H1 (cell line): Measurements from ENCODE around the gene OOEP. TPM values are rescaled to one million over a fixed set of nuclear protein-coding genes. Genes with fewer than 3 reads are reported as not detected.
A peak's percentile ranks its signal among the peaks of the same experiment; 100 is the strongest.

ENCODE experiments used
- CTCF ChIA-PET: fragments of 300-600 bp; sonication (Branson Sonifier 250); formaldehyde crosslinking; loops from one replicate; lab custom pipeline; 2021; ENCODE audit not compliant: partially characterized antibody; lab: Charles Lee
- POLR2A ChIA-PET: fragments of 300-600 bp; sonication (Branson Sonifier 250); formaldehyde crosslinking; loops from one replicate; lab custom pipeline; 2021; ENCODE audit warnings: inconsistent platforms; ENCODE audit not compliant: partially characterized antibody; lab: Charles Lee
- DNase-seq, 2 experiments: peaks; one replicate each; pipeline versions ENCODE4 v3.0.0 to v3.0.0-alpha.2; 2010 to 2022; ENCODE audit warnings: low spot score in 2 of 2, low read depth in 1 of 2, mixed read lengths in 1 of 2
- FAIRE-seq: peaks from 2 replicates; lab custom pipeline; 2011; peaks lifted over from hg19 to GRCh38; lab: Jason Lieb, UNC
- H2AFZ ChIP-seq: 2 replicates; pipeline ENCODE4 v1.8.1; 2012; ENCODE audit warnings: low read length, inconsistent platforms
- H2AK5ac ChIP-seq: 2 replicates; pipeline ENCODE4 v1.6.1; 2013; ENCODE audit warnings: low read depth, low read length
- H2BK120ac ChIP-seq: replicated peaks from 2 replicates; pipeline ENCODE3; 2013; ENCODE audit warnings: low read depth, low read length, inconsistent platforms
- H2BK12ac ChIP-seq: 2 replicates; pipeline ENCODE4 v1.6.1; 2013; ENCODE audit warnings: low read depth, low read length
- H2BK15ac ChIP-seq: 2 replicates; pipeline ENCODE4 v1.6.1; 2013; ENCODE audit warnings: low read length
- H2BK20ac ChIP-seq: 2 replicates; pipeline ENCODE4 v1.6.1; 2013; ENCODE audit warnings: low read length
- H2BK5ac ChIP-seq: 2 replicates; pipeline ENCODE4 v1.6.1; 2013; ENCODE audit warnings: low read depth, low read length
- H3K14ac ChIP-seq: 2 replicates; pipeline ENCODE4 v1.6.1; 2013; ENCODE audit warnings: inconsistent platforms; ENCODE audit not compliant: insufficient read length
- H3K18ac ChIP-seq: 2 replicates; pipeline ENCODE4 v1.6.1; 2013; ENCODE audit warnings: low read length; ENCODE audit errors: extremely low read depth
- H3K23ac ChIP-seq: 2 replicates; pipeline ENCODE4 v1.6.1; 2013; ENCODE audit warnings: inconsistent platforms; ENCODE audit not compliant: insufficient read length
- H3K23me2 ChIP-seq: 2 replicates; pipeline ENCODE4 v1.6.1; 2013; ENCODE audit warnings: low read depth, low read length
- H3K27ac ChIP-seq: 2 replicates; pipeline ENCODE4 v1.6.1; 2011; ENCODE audit warnings: low read depth, low read length, inconsistent platforms
- H3K27me3 ChIP-seq, 4 experiments: replicated peaks in 1 of 4; 1 replicate in 1 of 4; 2 replicates in 3 of 4; pipeline versions ENCODE4 v1.6.1 to v1.8.1; 2011 to 2013; ENCODE audit warnings: low read length in 3 of 4, mild to moderate bottlenecking in 3 of 4, inconsistent platforms in 2 of 4, mixed read lengths in 2 of 4, moderate library complexity in 1 of 4; ENCODE audit not compliant: control insufficient read depth in 3 of 4, insufficient read depth in 3 of 4; ENCODE audit errors: extremely low read depth in 1 of 4
- H3K36me3 ChIP-seq, 4 experiments: 2 replicates each; pipeline versions ENCODE4 v1.6.1 to v1.8.1; 2011 to 2013; ENCODE audit warnings: mild to moderate bottlenecking in 4 of 4, low read length in 3 of 4, moderate library complexity in 2 of 4, control low read depth in 1 of 4, inconsistent platforms in 1 of 4; ENCODE audit not compliant: insufficient read depth in 4 of 4, control insufficient read depth in 2 of 4
- H3K4ac ChIP-seq: replicated peaks from 2 replicates; pipeline ENCODE3; 2013; ENCODE audit warnings: low read length, low read depth, mixed read lengths, inconsistent platforms; ENCODE audit not compliant: insufficient read length
- H3K4me1 ChIP-seq, 4 experiments: replicated peaks in 1 of 4; 1 replicate in 1 of 4; 2 replicates in 3 of 4; pipeline versions ENCODE4 v1.6.1 to v1.8.1; 2011 to 2013; ENCODE audit warnings: low read length in 3 of 4, inconsistent platforms in 2 of 4, mixed read lengths in 1 of 4; ENCODE audit not compliant: insufficient read depth in 4 of 4, control insufficient read depth in 3 of 4
- H3K4me2 ChIP-seq, 2 experiments: 2 replicates each; pipeline versions ENCODE4 v1.6.1 to v1.8.1; 2011 to 2013; ENCODE audit warnings: low read depth in 2 of 2, low read length in 2 of 2, control low read depth in 1 of 2, inconsistent platforms in 1 of 2, mild to moderate bottlenecking in 1 of 2; ENCODE audit not compliant: insufficient read depth in 1 of 2
- H3K4me3 ChIP-seq, 4 experiments: fragments of 200-600, 300-600 bp in 1 of 4; sonication (generic), shearing (Covaris generic), sonication (Bioruptor Twin) in 1 of 4; 2 replicates each; pipeline versions ENCODE4 v1.5.1 to v1.8.1; 2011 to 2016; ENCODE audit warnings: low read length in 4 of 4, low read depth in 3 of 4, control low read depth in 2 of 4, inconsistent platforms in 2 of 4, mild to moderate bottlenecking in 2 of 4, mixed read lengths in 1 of 4, moderate library complexity in 1 of 4; ENCODE audit not compliant: insufficient read depth in 2 of 4; ENCODE audit errors: extremely low read depth in 1 of 4
- H3K56ac ChIP-seq: replicated peaks from 2 replicates; pipeline ENCODE3; 2013; ENCODE audit warnings: low read depth, mild to moderate bottlenecking, mixed read lengths, low read length, inconsistent platforms; ENCODE audit not compliant: insufficient read length
- H3K79me1 ChIP-seq: 2 replicates; pipeline ENCODE4 v1.6.1; 2013; ENCODE audit warnings: low read depth, low read length, control low read depth
- H3K79me2 ChIP-seq, 2 experiments: 2 replicates each; pipeline versions ENCODE4 v1.6.1 to v1.8.1; 2012 to 2013; ENCODE audit warnings: low read length in 2 of 2, mild to moderate bottlenecking in 2 of 2, inconsistent platforms in 1 of 2; ENCODE audit not compliant: insufficient read depth in 2 of 2, control insufficient read depth in 1 of 2
- H3K9ac ChIP-seq, 4 experiments: replicated peaks in 1 of 4; 1 replicate in 1 of 4; 2 replicates in 3 of 4; pipeline versions ENCODE4 v1.6.1 to v1.8.1; 2011 to 2013; ENCODE audit warnings: low read depth in 3 of 4, low read length in 3 of 4, control low read depth in 2 of 4, mild to moderate bottlenecking in 2 of 4, moderate library complexity in 2 of 4, inconsistent platforms in 1 of 4; ENCODE audit errors: extremely low read depth in 1 of 4
- H3K9me3 ChIP-seq, 2 experiments: 2 replicates each; pipeline versions ENCODE4 v1.6.1 to v1.8.1; 2012 to 2013; ENCODE audit warnings: mild to moderate bottlenecking in 2 of 2, moderate library complexity in 2 of 2, control low read depth in 1 of 2, inconsistent platforms in 1 of 2, low read depth in 1 of 2, low read length in 1 of 2, mixed read lengths in 1 of 2; ENCODE audit not compliant: insufficient read depth in 2 of 2
- H4K20me1 ChIP-seq, 2 experiments: replicated peaks in 1 of 2; 2 replicates each; pipeline versions ENCODE3 to v1.8.1; 2011 to 2013; ENCODE audit warnings: inconsistent platforms in 2 of 2, low read length in 2 of 2, mild to moderate bottlenecking in 1 of 2; ENCODE audit not compliant: insufficient read depth in 2 of 2, control insufficient read depth in 1 of 2
- H4K5ac ChIP-seq: 2 replicates; pipeline ENCODE4 v1.6.1; 2013; ENCODE audit warnings: low read length, low read depth, mixed read lengths, inconsistent platforms; ENCODE audit not compliant: insufficient read length
- H4K8ac ChIP-seq: 2 replicates; pipeline ENCODE4 v1.8.0; 2013; ENCODE audit warnings: mild to moderate bottlenecking, moderate library complexity, low read length, inconsistent platforms; ENCODE audit not compliant: insufficient read depth; ENCODE audit errors: extremely low read depth
- H4K91ac ChIP-seq: replicated peaks from 2 replicates; pipeline ENCODE3; 2013; ENCODE audit warnings: low read length, mixed read lengths, inconsistent platforms; ENCODE audit not compliant: insufficient read length
- CHD2 ChIP-seq: IDR thresholded peaks from 2 replicates; pipeline ENCODE4 v1.6.1; 2012; ENCODE audit warnings: low read length, improper control_type of control experiment
- CREB1 ChIP-seq: IDR thresholded peaks from 2 replicates; pipeline ENCODE4 v1.6.1; 2012; ENCODE audit warnings: inconsistent platforms
- HDAC2 ChIP-seq, 2 experiments: fragments of 300-600 bp in 1 of 2; sonication (generic) in 1 of 2; IDR thresholded peaks; 2 replicates each; pipeline ENCODE4 v1.6.1; 2011 to 2012; ENCODE audit warnings: low read depth in 2 of 2, low read length in 2 of 2, mild to moderate bottlenecking in 2 of 2, moderate library complexity in 2 of 2, borderline replicate concordance in 1 of 2, inconsistent platforms in 1 of 2
- JUND ChIP-seq: IDR thresholded peaks from 2 replicates; pipeline ENCODE4 v1.6.1; 2011; ENCODE audit warnings: mild to moderate bottlenecking, improper control_type of control experiment, low read length
- PHF8 ChIP-seq: fragments of 200-600 bp; sonication (generic); conservative IDR thresholded peaks from 2 replicates; pipeline ENCODE4 v1.7.1; 2012; ENCODE audit warnings: low read depth, mild to moderate bottlenecking, inconsistent platforms, low read length, moderate library complexity
- POLR2AphosphoS5 ChIP-seq: IDR thresholded peaks from 2 replicates; pipeline ENCODE4 v1.6.1; 2011; ENCODE audit warnings: low read depth, low read length
- RBBP5 ChIP-seq: IDR thresholded peaks from 2 replicates; pipeline ENCODE4 v1.7.1; 2012; ENCODE audit warnings: low read depth, mild to moderate bottlenecking, inconsistent platforms, low read length, moderate library complexity, borderline replicate concordance
- RFX5 ChIP-seq: IDR thresholded peaks from 2 replicates; pipeline ENCODE4 v1.6.1; 2011; ENCODE audit warnings: low read depth, low read length, improper control_type of control experiment, borderline replicate concordance
- TAF7 ChIP-seq: optimal IDR thresholded peaks from 2 replicates; pipeline ENCODE3; 2011; ENCODE audit warnings: low read depth, mild to moderate bottlenecking, inconsistent platforms, low read length, moderate library complexity, borderline replicate concordance
- TBP ChIP-seq: IDR thresholded peaks from 2 replicates; pipeline ENCODE4 v1.6.1; 2011; ENCODE audit warnings: low read depth, low read length, improper control_type of control experiment
- YY1 ChIP-seq: IDR thresholded peaks from 2 replicates; pipeline ENCODE4 v1.6.1; 2011; ENCODE audit warnings: low read depth, mild to moderate bottlenecking, low read length
- WGBS, 2 experiments: shearing (Covaris generic) in 1 of 2; methylation state at CpG; one replicate each; pipeline versions ENCODE4 v1.1.6 to v1.1.7; 2013 to 2015; ENCODE audit warnings: low lambda C conversion rate in 2 of 2, mixed read lengths in 2 of 2, inconsistent platforms in 1 of 2, low coverage in 1 of 2, missing lambda C conversion rate in 1 of 2; ENCODE audit not compliant: insufficient replicate concordance in 2 of 2, insufficient coverage in 1 of 2, insufficient read length in 1 of 2; ENCODE audit errors: extremely low coverage in 1 of 2, missing lambda C conversion rate in 1 of 2; 5-methylcytosine and 5-hydroxymethylcytosine counted together
- polyA plus RNA-seq, 7 experiments: library from polyadenylated mRNA; depleted of rRNA in 3 of 7; stranded (reverse) in 5 of 7; unstranded in 2 of 7; fragments of >200 nt in 5 of 7; fragments of 200-250 nt in 2 of 7; gene quantifications; 1 replicate in 5 of 7; 2 replicates in 1 of 7; 4 replicates in 1 of 7; pipeline versions ENCODE4 v1.2.1 to v1.2.3, GENCODE V29; 2011 to 2013; ENCODE audit warnings: missing spikeins in 2 of 7, mixed read lengths in 2 of 7
- total RNA-seq: library from RNA; stranded (reverse); fragmentation: NEBNext Ultra II Directional; extraction: Animal tissue kit (Norgen Biotek cat#: 25700); gene quantifications from 2 replicates; pipeline ENCODE4 v1.2.1, GENCODE V29; 2021

Gene OOEP
- total and polyA plus RNA-seq, 2 of the 8 experiments (the other 6 are each of a cell fraction or from before 2014, with no cell fraction given), result 0.20 to 0.41 TPM

DNA sequence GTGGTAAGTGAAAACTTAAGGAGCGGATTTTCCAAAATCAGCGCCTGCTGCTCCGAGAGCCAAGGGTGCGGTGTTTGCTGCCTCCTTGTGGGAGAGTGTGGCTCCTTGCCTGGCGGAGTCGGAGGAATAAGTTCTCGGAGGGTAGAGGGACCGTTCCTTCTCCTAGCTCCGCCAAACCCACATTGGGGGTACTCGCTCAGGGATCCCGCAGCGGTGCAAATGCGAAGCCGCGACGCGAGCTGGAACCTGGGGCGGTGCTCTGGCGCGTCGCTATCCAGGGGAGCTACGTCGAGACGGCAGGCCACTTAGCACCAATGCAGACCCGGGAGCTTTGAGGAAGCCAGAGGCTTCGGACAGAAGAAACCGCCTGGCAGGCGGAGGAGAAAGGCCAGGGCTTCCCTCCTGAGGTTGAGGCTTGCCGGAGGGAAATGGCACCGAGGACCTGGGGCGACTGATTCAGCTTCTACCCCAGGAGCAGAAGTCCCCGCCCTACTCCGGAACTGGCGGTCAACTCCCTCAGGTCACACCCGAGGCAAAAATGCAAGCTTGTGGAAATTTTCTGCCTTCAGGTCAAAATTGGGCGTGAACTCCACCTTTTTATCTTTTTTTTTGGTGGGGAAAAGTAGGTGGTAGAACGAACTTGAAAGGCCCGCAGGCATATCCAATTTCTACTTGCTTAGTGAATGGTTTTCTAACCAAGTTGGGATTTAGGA is 19.3 kb upstream of the OOEP start:
- ChIA-PET CTCF (interaction anchor here (0.6 to 4.9 kb wide), 32 partner anchors 10 to 255 kb away, joined by 3 to 40 read pairs (median 4); partner anchors contain the start of gene CGAS), POLR2A (interaction anchor here (0.7 to 2.3 kb wide), 9 partner anchors 13 to 124 kb away, joined by 3 to 13 read pairs (median 3); no protein-coding TSS in a partner anchor)
- H3K4me2 ChIP-seq, result peak overlapping the region; percentile 28 to 67
- peak overlapping the region; percentile 60; the same call in 1 of the 2 replicates for H2BK12ac ChIP-seq
- peak; percentile 70 for FAIRE-seq
- no peaks in the 10 kb centered on the region for H3K79me2 ChIP-seq
- 0 out of 2 replicates have a peak, but pooled peaks cover 1% of the 10 kb centered on the region for H3K23me2 ChIP-seq
- peak overlapping the region; percentile 86; the same call in 1 of the 2 replicates for H3K18ac ChIP-seq
- DNase-seq, result peak; percentile 77 to 82
- H3K23ac ChIP-seq, result no peak overlapping the region
- H3K36me3 ChIP-seq, result no peaks in the 10 kb centered on the region
- H3K79me1 ChIP-seq, result no peaks in the 10 kb centered on the region
- no peak overlapping the region for H2BK15ac ChIP-seq
- H2BK5ac ChIP-seq, result peak overlapping the region; percentile 44; the same call in 1 of the 2 replicates
- H3K9ac ChIP-seq, result peak overlapping the region in 3 of 4 experiments; percentile 27 to 66 (median 61); a peak in 5 of 7 replicates
- peak overlapping the region; percentile 65 for H3K56ac ChIP-seq
- peaks cover 0 to 6% (median 0%) of the 10 kb centered on the region in 4 experiments; a peak in 3 of 7 replicates for H3K4me1 ChIP-seq
- H2AK5ac ChIP-seq, result no peak overlapping the region
- no peak overlapping the region for H3K14ac ChIP-seq
- H2AFZ ChIP-seq, result 0 out of 2 replicates have a peak overlapping the region, but pooled peaks have one; percentile 1
- peak overlapping the region; percentile 10 for H3K4ac ChIP-seq
- H4K20me1 ChIP-seq, result no peaks in the 10 kb centered on the region
- no peaks in the 10 kb centered on the region for H3K27me3 ChIP-seq
- WGBS, 2 experiments, result 4% methylated on average over 38 of the region's 38 CpGs; no CpG with 5 or more reads in 1 of the 2 experiments
- no peak overlapping the region for H2BK120ac ChIP-seq
- H3K4me3 ChIP-seq, result peak overlapping the region; percentile 28 to 68 (median 58)
- no peaks in the 10 kb centered on the region for H3K9me3 ChIP-seq
- peak overlapping the region; percentile 86 for H4K8ac ChIP-seq
- H4K91ac ChIP-seq, result peak overlapping the region; percentile 9
- H4K5ac ChIP-seq, result peak overlapping the region; percentile 40
- 0 out of 2 replicates have a peak overlapping the region, but pooled peaks have one; percentile 27 for H3K27ac ChIP-seq
- peak overlapping the region; percentile 48; the same call in 1 of the 2 replicates for H2BK20ac ChIP-seq
- TF ChIP-seq RBBP5, result peak; percentile 63; the same call in 1 of the 2 replicates
- peak; percentile 75 for TF ChIP-seq TBP
- TF ChIP-seq PHF8, result peak; percentile 54
- TF ChIP-seq TAF7, result peak; percentile 29
- TF ChIP-seq CREB1, result peak; percentile 80
- peak; percentile 52; the same call in 1 of the 2 replicates for TF ChIP-seq JUND
- peak; percentile 11; the same call in 1 of the 2 replicates for TF ChIP-seq YY1
- peak; percentile 41; the same call in 1 of the 2 replicates for TF ChIP-seq POLR2AphosphoS5
- no peak for TF ChIP-seq RFX5
- no peak for TF ChIP-seq CHD2
- TF ChIP-seq HDAC2 (IDR thresholded peaks at IDR 0.05; ENCODE audit: borderline replicate concordance in 1 of 2, low read depth in 2 of 2, low read length in 2 of 2), result 0 out of 4 replicates have a peak, but pooled peaks of 1 of the 2 experiments have one; percentile 33
